Nephron (organoid): ENCODE results near the gene ARHGAP40.
"Not testable (repeated sequence)": the region's sequence is repeated elsewhere in the genome, so short reads cannot be mapped to it uniquely, and the experiment has no call there.

Experiments
- H3K27ac Mint-ChIP-seq, 3 experiments: 2 replicates each; pipeline ENCODE4 v1.8.0; 2020; ENCODE audit warnings: mixed read lengths in 3 of 3, mild to moderate bottlenecking in 2 of 3, moderate library complexity in 1 of 3
- H3K27me3 Mint-ChIP-seq: 2 replicates; pipeline ENCODE4 v1.8.0; 2021; ENCODE audit warnings: low read depth, mild to moderate bottlenecking, moderate library complexity, mixed read lengths
- H3K36me3 Mint-ChIP-seq: 2 replicates; pipeline ENCODE4 v1.8.0; 2020; ENCODE audit warnings: low read depth, mixed read lengths
- H3K4me1 Mint-ChIP-seq: 2 replicates; pipeline ENCODE4 v1.8.0; 2020; ENCODE audit warnings: mixed read lengths
- H3K4me3 Mint-ChIP-seq, 3 experiments: 2 replicates each; pipeline ENCODE4 v1.8.0; 2020; ENCODE audit warnings: mild to moderate bottlenecking in 3 of 3, mixed read lengths in 3 of 3, moderate library complexity in 2 of 3
- H3K9me3 Mint-ChIP-seq: 2 replicates; pipeline ENCODE4 v1.8.0; 2020; ENCODE audit warnings: mixed read lengths
- TF ChIP-seq, protein P1 (sequence below), 3 experiments: fragments of 200-600 bp; sonication (generic); IDR thresholded peaks; one replicate each; pipeline ENCODE4 v1.5.0; 2021; ENCODE audit warnings: antibody characterized with exemption in 3 of 3; ENCODE audit not compliant: unreplicated experiment in 3 of 3

Gene ARHGAP40

GRCh38 chr20:38589967-38590675 is 11.5 kb upstream of the ARHGAP40 start:
- Mint-ChIP-seq H3K36me3 (no peaks in the 10 kb centered on the region), H3K4me3 (no peak overlapping the region), H3K9me3 (no peaks in the 10 kb centered on the region), H3K27ac (no peak overlapping the region), H3K27me3 (peaks cover under 1% of the 10 kb centered on the region), H3K4me1 (no peaks in the 10 kb centered on the region)
- TF ChIP-seq, protein P1, sequence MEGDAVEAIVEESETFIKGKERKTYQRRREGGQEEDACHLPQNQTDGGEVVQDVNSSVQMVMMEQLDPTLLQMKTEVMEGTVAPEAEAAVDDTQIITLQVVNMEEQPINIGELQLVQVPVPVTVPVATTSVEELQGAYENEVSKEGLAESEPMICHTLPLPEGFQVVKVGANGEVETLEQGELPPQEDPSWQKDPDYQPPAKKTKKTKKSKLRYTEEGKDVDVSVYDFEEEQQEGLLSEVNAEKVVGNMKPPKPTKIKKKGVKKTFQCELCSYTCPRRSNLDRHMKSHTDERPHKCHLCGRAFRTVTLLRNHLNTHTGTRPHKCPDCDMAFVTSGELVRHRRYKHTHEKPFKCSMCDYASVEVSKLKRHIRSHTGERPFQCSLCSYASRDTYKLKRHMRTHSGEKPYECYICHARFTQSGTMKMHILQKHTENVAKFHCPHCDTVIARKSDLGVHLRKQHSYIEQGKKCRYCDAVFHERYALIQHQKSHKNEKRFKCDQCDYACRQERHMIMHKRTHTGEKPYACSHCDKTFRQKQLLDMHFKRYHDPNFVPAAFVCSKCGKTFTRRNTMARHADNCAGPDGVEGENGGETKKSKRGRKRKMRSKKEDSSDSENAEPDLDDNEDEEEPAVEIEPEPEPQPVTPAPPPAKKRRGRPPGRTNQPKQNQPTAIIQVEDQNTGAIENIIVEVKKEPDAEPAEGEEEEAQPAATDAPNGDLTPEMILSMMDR (IDR thresholded peaks at IDR 0.05; ENCODE audit: unreplicated experiment in 3 of 3): no peak

GRCh38 chr20:38590676-38591473 is 10.7 kb upstream of the ARHGAP40 start:
- Mint-ChIP-seq H3K27ac (no peak overlapping the region), H3K36me3 (no peaks in the 10 kb centered on the region), H3K27me3 (no peaks in the 10 kb centered on the region), H3K4me3 (no peak overlapping the region), H3K4me1 (no peaks in the 10 kb centered on the region), H3K9me3 (no peaks in the 10 kb centered on the region)
- TF ChIP-seq, protein P1 (IDR thresholded peaks at IDR 0.05; ENCODE audit: unreplicated experiment in 3 of 3): no peak

DNA sequence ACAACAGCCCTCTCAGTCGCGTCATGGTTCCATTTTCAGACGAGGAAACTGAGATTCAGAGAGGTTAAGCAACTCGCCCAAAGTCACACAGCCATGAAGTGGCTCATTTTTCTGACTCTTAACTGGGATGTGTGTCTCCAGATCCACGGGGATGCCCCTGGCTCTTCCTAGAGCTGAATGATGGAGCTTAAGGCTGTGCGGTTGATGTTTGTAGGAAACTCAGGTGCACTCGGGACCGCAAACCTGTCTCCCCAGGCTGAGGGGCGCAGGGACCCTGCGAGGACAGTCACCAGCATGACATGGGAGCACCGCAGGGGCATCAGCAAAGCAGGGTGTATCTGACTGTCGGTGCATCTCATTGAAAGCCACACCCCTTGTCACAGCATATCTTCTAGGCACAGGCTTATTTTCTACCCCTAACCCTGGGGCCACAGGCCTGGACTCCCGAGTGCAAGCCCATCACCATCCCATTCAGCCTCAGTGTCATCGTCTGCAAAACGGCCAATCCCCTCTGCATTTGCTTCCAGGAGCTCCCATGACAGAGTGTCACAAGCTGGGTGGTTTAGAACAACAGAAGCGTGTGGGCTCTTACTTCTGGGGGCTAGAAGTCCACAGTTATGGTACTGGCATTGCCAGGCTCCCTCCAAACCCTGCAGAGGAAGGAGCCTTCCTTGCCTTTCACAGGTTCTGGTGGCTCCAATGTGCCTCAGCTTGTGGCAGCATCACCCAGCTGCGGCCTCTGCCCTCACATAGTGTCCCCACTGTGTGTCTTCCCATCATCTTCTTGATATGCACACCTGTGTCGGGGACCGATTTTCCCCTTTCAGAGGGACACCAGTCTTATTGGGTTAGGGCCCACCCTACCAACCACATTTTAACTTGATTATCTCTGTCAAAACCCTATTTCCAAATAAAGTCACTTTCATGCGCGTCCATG is 9.9 kb upstream of the ARHGAP40 start:
- Mint-ChIP-seq H3K36me3 (no peaks in the 10 kb centered on the region), H3K4me1 (no peaks in the 10 kb centered on the region), H3K9me3 (no peaks in the 10 kb centered on the region), H3K4me3 (no peak overlapping the region), H3K27me3 (peaks cover 1% of the 10 kb centered on the region), H3K27ac (no peak overlapping the region)
- TF ChIP-seq, protein P1 (IDR thresholded peaks at IDR 0.05; ENCODE audit: unreplicated experiment in 3 of 3): no peak

GRCh38 chr20:38592411-38592790 is 9.2 kb upstream of the ARHGAP40 start:
- H3K9me3 Mint-ChIP-seq, H3K27me3 Mint-ChIP-seq, H3K27ac Mint-ChIP-seq, H3K36me3 Mint-ChIP-seq, H3K4me3 Mint-ChIP-seq, H3K4me1 Mint-ChIP-seq: not testable (repeated sequence)

- not testable (repeated sequence) for H3K36me3 Mint-ChIP-seq, H3K4me1 Mint-ChIP-seq, H3K9me3 Mint-ChIP-seq, H3K4me3 Mint-ChIP-seq, H3K27ac Mint-ChIP-seq
- peaks cover 21% of the 10 kb centered on the region for H3K27me3 Mint-ChIP-seq
Observed at GRCh38 chr20:38594281-38594680, 7.3 kb upstream of the ARHGAP40 start.

DNA sequence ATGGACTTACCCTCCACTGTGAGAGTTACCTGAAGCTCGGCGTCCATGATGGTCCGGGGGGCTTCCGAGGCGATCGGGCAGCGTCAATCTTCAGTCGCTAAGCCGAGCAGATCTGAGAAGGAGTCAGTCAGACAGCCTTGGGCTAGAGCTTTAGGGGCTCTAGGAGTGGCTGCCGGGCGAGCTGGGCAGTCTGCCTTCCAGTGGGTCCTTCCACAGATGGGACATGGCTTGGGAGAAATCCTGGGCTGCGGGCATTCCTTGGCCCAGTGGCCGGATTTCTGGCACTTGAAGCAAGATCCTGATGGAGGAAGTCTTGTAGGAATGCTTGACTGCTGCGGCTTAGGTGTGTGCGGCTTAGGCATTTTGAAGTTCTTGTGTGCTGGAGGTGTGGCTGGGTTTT is 5.7 kb upstream of the ARHGAP40 start:
- H3K4me3 Mint-ChIP-seq, H3K36me3 Mint-ChIP-seq, H3K27ac Mint-ChIP-seq, H3K9me3 Mint-ChIP-seq, H3K4me1 Mint-ChIP-seq: not testable (repeated sequence)
- peaks cover 33% of the 10 kb centered on the region for H3K27me3 Mint-ChIP-seq

DNA sequence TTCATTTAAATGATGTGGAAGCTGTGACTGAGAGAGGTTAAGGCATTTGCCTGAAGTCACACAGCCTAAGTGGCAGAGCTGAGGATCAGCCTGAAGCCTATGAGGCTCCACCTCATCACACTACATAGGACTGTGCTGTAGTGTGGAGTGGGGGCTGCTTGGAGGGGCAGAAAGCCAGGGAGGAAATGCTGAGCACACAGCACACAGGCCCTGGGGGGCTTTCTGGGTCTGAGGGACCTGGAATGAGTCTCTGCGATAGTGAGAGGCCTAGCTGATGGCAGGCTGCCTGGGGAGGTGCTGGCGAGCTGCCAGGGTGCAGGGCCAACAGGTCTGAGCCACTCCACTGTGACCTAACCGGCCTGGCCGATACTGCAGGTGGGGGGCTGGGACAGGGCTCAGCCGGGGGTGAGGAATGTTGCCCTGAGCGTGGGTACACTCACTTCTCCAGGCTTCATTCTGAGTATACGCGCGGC is 2.2 kb upstream of the ARHGAP40 start:
- H3K27ac Mint-ChIP-seq: no peak overlapping the region
- no peak overlapping the region for H3K4me3 Mint-ChIP-seq
- H3K36me3 Mint-ChIP-seq: no peaks in the 10 kb centered on the region
- H3K27me3 Mint-ChIP-seq: peaks cover 66% of the 10 kb centered on the region
- peaks cover 12% of the 10 kb centered on the region for H3K4me1 Mint-ChIP-seq
- H3K9me3 Mint-ChIP-seq: no peaks in the 10 kb centered on the region
- TF ChIP-seq, protein P1 (IDR thresholded peaks at IDR 0.05; ENCODE audit: unreplicated experiment in 3 of 3): no peak
